ENCODE measurements around the gene SAMD7. TPM values are rescaled to one million over a fixed set of nuclear protein-coding genes. Genes with fewer than 3 reads are reported as not detected.

Gene SAMD7
- total RNA-seq, 1 experiment from 2014 or later, result not detected

- TF ChIP-seq ZNF532 (CRISPR knock-in tag; IDR thresholded peaks at IDR 0.05; ENCODE audit: borderline replicate concordance) (no peak), KAT7 (CRISPR knock-in tag; IDR thresholded peaks at IDR 0.05; ENCODE audit: borderline replicate concordance) (no peak), ZNF423 (CRISPR knock-in tag; IDR thresholded peaks at IDR 0.05) (no peak), ATF3 (CRISPR knock-in tag; conservative IDR thresholded peaks at IDR 0.05) (no peak), ESRRA (CRISPR knock-in tag; IDR thresholded peaks at IDR 0.05; ENCODE audit: borderline replicate concordance) (no peak), ARID4B (CRISPR knock-in tag; IDR thresholded peaks at IDR 0.05; ENCODE audit: borderline replicate concordance) (no peak)
Measured at GRCh38 chr3:169969174-169970095, 58.1 kb downstream of the SAMD7 start (continued).

GRCh38 chr3:169970847-169971246 lies 59.5 kb downstream of the SAMD7 start:
- Mint-ChIP-seq H3K4me3 (no peak overlapping the region), H3K9me3 (no peaks in the 10 kb centered on the region), H3K4me1 (peaks cover 32% of the 10 kb centered on the region), H3K27me3 (ENCODE audit: low read depth) (no peaks in the 10 kb centered on the region), H3K36me3 (peaks cover 3% of the 10 kb centered on the region; the same call in 1 of the 2 replicates), H3K27ac (no peak overlapping the region)
- CTCF ChIA-PET, result no interaction called here
- TF ChIP-seq ZNF232 (CRISPR knock-in tag; IDR thresholded peaks at IDR 0.05) (no peak), STAT6 (CRISPR knock-in tag; conservative IDR thresholded peaks at IDR 0.05; ENCODE audit: low read depth) (no peak), E2F4 (CRISPR knock-in tag; IDR thresholded peaks at IDR 0.05; ENCODE audit: borderline replicate concordance, low read depth) (no peak), MAX (CRISPR knock-in tag; IDR thresholded peaks at IDR 0.05) (no peak)
- ATAC-seq (no peak), DNase-seq (ENCODE audit: low spot score) (no peak)
- POLR2A ChIA-PET, result interaction anchor here (0.7 kb wide), 1 partner anchor 173 kb away, joined by 4 read pairs; no protein-coding TSS in a partner anchor

Measured in WTC11 (cell line).